Upper lobe of left lung (tissue), 4 donors: ENCODE results near the gene UNC13C.

ENCODE experiments used
- POLR2A ChIP-seq, 4 donors: fragments of 450-650 bp; IDR thresholded peaks; one replicate each; pipeline ENCODE4 v1.5.1; 2016 to 2017; ENCODE audit warnings: antibody characterized with exemption in 4 of 4, mild to moderate bottlenecking in 2 of 4
- TF ChIP-seq, protein P1 (sequence below), 6 experiments: fragments of 450-650 bp in 4 of 6; fragments of 200-600 bp in 2 of 6; sonication (generic) in 2 of 6; IDR thresholded peaks; one replicate each; pipeline ENCODE4 v1.5.1; 2016 to 2019; ENCODE audit warnings: antibody characterized with exemption in 6 of 6

DNA sequence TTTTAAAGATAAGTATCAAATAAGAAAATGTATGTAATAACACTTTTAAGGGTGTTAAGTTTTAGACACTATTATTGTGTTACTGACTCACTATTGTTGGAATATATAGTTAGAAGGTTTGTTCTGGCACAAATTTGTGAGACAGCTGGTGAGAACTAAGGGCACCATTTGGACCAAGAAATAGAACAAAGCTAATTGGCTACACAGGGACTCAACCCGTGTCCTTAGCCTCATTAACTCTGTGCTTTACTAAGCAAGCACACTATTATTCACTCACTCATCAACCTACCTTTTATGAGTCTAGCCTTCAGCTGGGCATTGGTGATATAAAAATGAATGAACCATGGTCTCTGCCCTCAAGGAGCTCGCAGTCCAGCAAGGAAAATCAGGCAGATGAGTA, 4.1 kb upstream of the UNC13C start:
- no peak for TF ChIP-seq POLR2A (IDR thresholded peaks at IDR 0.05)
- TF ChIP-seq, protein P1, sequence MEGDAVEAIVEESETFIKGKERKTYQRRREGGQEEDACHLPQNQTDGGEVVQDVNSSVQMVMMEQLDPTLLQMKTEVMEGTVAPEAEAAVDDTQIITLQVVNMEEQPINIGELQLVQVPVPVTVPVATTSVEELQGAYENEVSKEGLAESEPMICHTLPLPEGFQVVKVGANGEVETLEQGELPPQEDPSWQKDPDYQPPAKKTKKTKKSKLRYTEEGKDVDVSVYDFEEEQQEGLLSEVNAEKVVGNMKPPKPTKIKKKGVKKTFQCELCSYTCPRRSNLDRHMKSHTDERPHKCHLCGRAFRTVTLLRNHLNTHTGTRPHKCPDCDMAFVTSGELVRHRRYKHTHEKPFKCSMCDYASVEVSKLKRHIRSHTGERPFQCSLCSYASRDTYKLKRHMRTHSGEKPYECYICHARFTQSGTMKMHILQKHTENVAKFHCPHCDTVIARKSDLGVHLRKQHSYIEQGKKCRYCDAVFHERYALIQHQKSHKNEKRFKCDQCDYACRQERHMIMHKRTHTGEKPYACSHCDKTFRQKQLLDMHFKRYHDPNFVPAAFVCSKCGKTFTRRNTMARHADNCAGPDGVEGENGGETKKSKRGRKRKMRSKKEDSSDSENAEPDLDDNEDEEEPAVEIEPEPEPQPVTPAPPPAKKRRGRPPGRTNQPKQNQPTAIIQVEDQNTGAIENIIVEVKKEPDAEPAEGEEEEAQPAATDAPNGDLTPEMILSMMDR (IDR thresholded peaks at IDR 0.05) = no peak
